Peyer's patch (tissue), 4 donors: ENCODE measurements around the gene USP47.

ENCODE experiments used
- CTCF ChIP-seq, 6 experiments: fragments of 450-650 bp in 4 of 6; fragments of 200-600 bp in 2 of 6; sonication (generic) in 1 of 6; IDR thresholded peaks; one replicate each; pipeline ENCODE4 v1.5.1; 2017 to 2019; ENCODE audit warnings: antibody characterized with exemption in 6 of 6, mild to moderate bottlenecking in 3 of 6, moderate library complexity in 1 of 6
- POLR2A ChIP-seq, 2 donors: fragments of 450-650 bp; IDR thresholded peaks; one replicate each; pipeline ENCODE4 v1.5.1; 2017; ENCODE audit warnings: antibody characterized with exemption in 2 of 2, mild to moderate bottlenecking in 2 of 2, moderate library complexity in 2 of 2

GRCh38 chr11:11935536-11935935 is 93.8 kb downstream of the USP47 start:
- no peak for TF ChIP-seq CTCF (IDR thresholded peaks at IDR 0.05)
- TF ChIP-seq POLR2A (IDR thresholded peaks at IDR 0.05): no peak
